Ishikawa (cell line): Measurements from ENCODE around the gene PSMF1.

Source experiments
- CEBPB ChIP-seq: IDR thresholded peaks from 2 replicates; pipeline ENCODE4 v1.6.1; 2012
- EGR1 ChIP-seq: IDR thresholded peaks from 2 replicates; pipeline ENCODE4 v1.6.1; 2012
- EP300 ChIP-seq: IDR thresholded peaks from 2 replicates; pipeline ENCODE4 v1.6.1; 2012; ENCODE audit warnings: borderline replicate concordance
- FOXM1 ChIP-seq: IDR thresholded peaks from 2 replicates; pipeline ENCODE4 v1.6.1; 2012; ENCODE audit warnings: low read depth, borderline replicate concordance
- RAD21 ChIP-seq: IDR thresholded peaks from 2 replicates; pipeline ENCODE4 v1.6.1; 2012; ENCODE audit warnings: low read depth
- TCF12 ChIP-seq: IDR thresholded peaks from 2 replicates; pipeline ENCODE4 v1.6.1; 2012; ENCODE audit warnings: low read depth
- TEAD4 ChIP-seq: IDR thresholded peaks from 2 replicates; pipeline ENCODE4 v1.6.1; 2012
- YY1 ChIP-seq: IDR thresholded peaks from 2 replicates; pipeline ENCODE4 v1.6.1; 2012; ENCODE audit warnings: low read depth
- ZBTB7A ChIP-seq: IDR thresholded peaks from 2 replicates; pipeline ENCODE4 v1.6.1; 2012; ENCODE audit warnings: low read depth
- TF ChIP-seq, protein P1 (sequence below): IDR thresholded peaks from 2 replicates; pipeline ENCODE4 v1.6.1; 2012; ENCODE audit warnings: low read depth, mild to moderate bottlenecking
- TF ChIP-seq, protein P2 (sequence below): IDR thresholded peaks from 2 replicates; pipeline ENCODE4 v1.6.1; 2012

DNA sequence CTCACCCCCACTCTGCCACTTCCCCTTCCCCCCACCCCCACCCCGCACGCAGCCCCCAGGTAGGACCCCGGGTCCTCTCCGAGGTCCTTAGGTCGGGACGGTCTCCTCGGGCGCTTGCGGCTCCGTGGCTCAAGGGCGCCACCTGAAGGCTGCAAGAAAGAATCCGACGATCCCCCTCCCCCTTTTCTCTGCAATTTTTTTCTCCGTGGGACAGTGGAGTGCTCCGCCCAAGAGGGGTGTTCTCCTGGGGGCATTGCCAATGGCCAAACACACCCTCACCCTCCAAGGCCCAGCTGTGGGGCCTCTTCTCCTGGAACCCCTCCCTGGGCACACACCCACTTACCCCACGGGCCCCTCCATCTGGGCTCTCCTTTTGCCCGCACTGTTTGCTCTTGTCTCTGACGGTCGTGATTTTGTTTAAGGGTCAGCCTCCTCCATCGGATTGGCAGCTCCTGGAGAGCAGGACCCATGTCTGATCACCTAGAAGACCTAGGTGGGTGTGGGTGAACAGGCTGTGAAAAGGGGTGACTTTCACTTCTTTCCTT, 67.5 kb downstream of the PSMF1 start:
- TF ChIP-seq, protein P1, sequence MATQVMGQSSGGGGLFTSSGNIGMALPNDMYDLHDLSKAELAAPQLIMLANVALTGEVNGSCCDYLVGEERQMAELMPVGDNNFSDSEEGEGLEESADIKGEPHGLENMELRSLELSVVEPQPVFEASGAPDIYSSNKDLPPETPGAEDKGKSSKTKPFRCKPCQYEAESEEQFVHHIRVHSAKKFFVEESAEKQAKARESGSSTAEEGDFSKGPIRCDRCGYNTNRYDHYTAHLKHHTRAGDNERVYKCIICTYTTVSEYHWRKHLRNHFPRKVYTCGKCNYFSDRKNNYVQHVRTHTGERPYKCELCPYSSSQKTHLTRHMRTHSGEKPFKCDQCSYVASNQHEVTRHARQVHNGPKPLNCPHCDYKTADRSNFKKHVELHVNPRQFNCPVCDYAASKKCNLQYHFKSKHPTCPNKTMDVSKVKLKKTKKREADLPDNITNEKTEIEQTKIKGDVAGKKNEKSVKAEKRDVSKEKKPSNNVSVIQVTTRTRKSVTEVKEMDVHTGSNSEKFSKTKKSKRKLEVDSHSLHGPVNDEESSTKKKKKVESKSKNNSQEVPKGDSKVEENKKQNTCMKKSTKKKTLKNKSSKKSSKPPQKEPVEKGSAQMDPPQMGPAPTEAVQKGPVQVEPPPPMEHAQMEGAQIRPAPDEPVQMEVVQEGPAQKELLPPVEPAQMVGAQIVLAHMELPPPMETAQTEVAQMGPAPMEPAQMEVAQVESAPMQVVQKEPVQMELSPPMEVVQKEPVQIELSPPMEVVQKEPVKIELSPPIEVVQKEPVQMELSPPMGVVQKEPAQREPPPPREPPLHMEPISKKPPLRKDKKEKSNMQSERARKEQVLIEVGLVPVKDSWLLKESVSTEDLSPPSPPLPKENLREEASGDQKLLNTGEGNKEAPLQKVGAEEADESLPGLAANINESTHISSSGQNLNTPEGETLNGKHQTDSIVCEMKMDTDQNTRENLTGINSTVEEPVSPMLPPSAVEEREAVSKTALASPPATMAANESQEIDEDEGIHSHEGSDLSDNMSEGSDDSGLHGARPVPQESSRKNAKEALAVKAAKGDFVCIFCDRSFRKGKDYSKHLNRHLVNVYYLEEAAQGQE: peak; percentile 24; the same call in 1 of the 2 replicates
- TF ChIP-seq RAD21: peak; percentile 69
- TF ChIP-seq YY1: no peak
- TF ChIP-seq, protein P2, sequence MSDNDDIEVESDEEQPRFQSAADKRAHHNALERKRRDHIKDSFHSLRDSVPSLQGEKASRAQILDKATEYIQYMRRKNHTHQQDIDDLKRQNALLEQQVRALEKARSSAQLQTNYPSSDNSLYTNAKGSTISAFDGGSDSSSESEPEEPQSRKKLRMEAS: no peak
- no peak for TF ChIP-seq EP300
- TF ChIP-seq TEAD4: 0 out of 2 replicates have a peak, but pooled peaks have one; percentile 20
- no peak for TF ChIP-seq CEBPB
- no peak for TF ChIP-seq FOXM1
- no peak for TF ChIP-seq TCF12
- TF ChIP-seq EGR1: no peak
- peak; percentile 38; the same call in 1 of the 2 replicates for TF ChIP-seq ZBTB7A
